Measurements from ENCODE around the gene FCRL3.

GRCh38 chr1:157711802-157712201, 11.2 kb upstream of the FCRL3 start:
- TF ChIP-seq CTCF (conservative IDR thresholded peaks at IDR 0.05; ENCODE audit: low read depth, low read length) (no peak), EZH2 (IDR thresholded peaks at IDR 0.05; ENCODE audit: low read length, unreplicated experiment) (no peak), EZH2phosphoT487 (IDR thresholded peaks at IDR 0.05; ENCODE audit: borderline replicate concordance, low read length) (no peak)
